ENCODE measurements around the gene PNO1. TPM values are rescaled to one million over a fixed set of nuclear protein-coding genes. Genes with fewer than 3 reads are reported as not detected.

PNO1 gene
- total RNA-seq, 1 donor from 2014 or later, result 10.6 TPM

DNA sequence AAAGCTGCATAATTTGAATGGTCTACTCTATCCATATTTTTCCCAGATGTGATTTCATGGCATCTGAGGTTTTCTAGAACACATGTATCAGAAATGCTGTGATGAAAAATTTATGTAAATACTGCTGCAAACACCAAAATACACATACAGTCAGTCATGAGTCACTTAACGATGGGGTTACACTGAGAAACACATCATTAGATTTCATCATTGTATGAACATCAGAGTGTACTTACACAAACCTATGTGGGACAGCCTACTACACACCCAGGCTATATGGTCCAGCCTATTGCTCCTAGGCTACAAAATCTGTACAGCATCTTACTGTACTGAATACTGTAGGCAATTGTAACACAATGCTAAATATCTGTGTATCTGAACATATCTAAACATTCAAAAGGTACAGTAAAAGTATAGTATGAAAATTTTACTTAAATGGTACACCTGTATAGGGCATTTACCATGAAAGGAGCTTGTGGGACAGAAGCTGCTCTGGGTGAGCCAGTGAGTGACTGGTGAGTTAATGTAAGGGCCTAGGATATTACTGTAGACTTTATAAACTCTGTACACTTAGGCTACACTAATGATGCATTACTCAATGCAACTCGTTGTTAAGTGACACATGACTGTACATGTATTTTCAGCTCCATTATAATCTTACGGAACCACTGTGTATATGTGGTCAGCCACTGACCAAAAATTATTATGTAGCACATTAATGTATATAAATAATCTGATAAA, 33.5 kb downstream of the PNO1 start:
- DNase-seq (ENCODE audit: low spot score in 2 of 2) (no peak), FAIRE-seq (no peak)

DNA sequence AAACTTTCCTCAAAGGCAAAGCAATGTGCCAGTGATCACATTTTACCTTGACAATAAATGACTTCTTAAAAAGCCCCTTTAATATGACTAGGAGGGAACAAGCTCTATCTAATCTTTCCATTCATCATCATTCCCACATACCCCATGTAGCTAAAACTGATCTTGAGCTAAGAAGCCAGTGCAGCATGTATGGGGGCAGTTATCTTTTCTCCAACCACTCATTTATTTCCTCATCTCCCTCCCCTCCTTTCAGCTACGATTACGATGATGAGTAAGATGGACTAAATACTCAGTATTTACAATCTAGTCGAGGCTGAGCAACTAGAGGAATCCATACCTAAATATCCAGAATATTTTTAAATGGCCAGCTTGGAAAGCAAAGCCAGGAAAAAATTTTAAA, 35.5 kb downstream of the PNO1 start:
- DNase-seq (ENCODE audit: low spot score in 2 of 2) (no peak), FAIRE-seq (no peak)

GRCh38 chr2:68193787-68194372, 36.2 kb downstream of the PNO1 start:
- DNase-seq (ENCODE audit: low spot score in 2 of 2) (no peak), FAIRE-seq (no peak)

- DNase-seq (ENCODE audit: low spot score in 2 of 2) (no peak), FAIRE-seq (no peak)
Observed at GRCh38 chr2:68195096-68195495, 37.4 kb downstream of the PNO1 start.

DNA sequence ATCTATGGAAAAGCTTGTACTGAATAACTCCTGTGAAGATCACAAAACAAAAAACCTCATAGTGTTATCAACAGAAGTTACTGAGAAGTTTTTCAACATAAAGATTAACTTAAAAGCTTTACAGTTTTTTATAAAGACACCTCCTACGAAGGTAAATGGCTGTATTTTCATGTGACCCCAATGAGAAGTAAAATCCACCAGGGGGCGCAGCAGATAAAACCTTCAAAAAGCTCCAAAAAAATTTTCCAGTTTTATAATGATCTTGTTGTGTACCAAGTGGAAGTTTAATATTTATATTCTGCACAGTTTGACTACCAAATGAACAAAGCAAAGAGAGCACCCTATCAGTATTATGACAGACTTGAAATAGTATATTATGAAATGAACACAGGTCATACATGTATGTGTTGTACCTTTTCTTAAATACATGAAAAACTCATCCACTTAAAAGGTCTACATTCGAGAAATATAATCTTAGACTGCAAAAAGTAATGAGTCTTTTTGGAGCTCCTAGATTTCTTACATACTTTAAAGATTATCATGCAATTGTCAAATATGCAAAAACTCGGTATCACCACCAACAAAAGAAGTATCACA, 38.5 kb downstream of the PNO1 start:
- FAIRE-seq, result peak; percentile 48
- DNase-seq (ENCODE audit: low spot score in 2 of 2), result no peak

GRCh38 chr2:68200157-68200787, 42.6 kb downstream of the PNO1 start:
- DNase-seq (ENCODE audit: low spot score in 2 of 2) (no peak), FAIRE-seq (no peak)

DNA sequence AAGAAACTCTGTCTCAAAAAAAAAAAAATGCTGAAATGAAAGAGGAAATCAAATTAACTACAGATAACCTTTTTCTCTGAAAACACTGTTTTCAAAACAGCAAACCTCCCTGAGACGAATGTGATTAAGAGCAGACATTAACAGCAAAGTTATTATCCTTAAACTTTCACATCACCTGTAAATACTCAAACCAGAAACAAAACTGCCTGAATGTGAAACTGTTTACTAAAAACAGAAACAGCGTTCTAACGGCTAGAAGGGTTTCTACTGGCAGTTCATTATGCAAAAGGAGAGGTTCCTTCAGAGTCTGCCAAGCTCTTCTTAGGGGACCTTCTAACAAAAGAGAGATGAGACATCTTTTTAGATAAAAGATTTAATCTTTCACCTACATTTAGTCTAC, 45.9 kb downstream of the PNO1 start:
- DNase-seq (ENCODE audit: low spot score in 2 of 2) (no peak), FAIRE-seq (no peak)

GRCh38 chr2:68206793-68207192, 49.1 kb downstream of the PNO1 start:
- DNase-seq (ENCODE audit: low spot score in 2 of 2) (no peak), FAIRE-seq (no peak)

DNA sequence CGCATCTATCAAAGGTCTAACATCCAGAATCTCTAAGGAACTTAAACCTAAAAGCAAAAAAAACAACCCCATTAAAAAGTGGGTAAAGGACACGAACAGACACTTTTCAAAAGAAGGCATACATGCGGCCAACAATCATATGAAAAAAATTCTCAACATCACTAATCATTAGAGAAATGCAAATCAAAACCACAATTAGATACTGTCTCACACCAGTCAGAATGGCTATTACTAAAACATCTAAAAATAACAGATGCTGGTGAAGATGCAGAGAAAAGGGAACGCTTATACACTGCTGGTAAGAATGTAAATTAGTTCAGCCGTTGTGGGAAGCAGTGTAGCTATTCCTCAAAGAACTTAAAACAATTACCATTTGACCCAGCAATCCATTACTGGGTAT, 56.7 kb downstream of the PNO1 start:
- FAIRE-seq (no peak), DNase-seq (ENCODE audit: low spot score in 2 of 2) (no peak)

DNA sequence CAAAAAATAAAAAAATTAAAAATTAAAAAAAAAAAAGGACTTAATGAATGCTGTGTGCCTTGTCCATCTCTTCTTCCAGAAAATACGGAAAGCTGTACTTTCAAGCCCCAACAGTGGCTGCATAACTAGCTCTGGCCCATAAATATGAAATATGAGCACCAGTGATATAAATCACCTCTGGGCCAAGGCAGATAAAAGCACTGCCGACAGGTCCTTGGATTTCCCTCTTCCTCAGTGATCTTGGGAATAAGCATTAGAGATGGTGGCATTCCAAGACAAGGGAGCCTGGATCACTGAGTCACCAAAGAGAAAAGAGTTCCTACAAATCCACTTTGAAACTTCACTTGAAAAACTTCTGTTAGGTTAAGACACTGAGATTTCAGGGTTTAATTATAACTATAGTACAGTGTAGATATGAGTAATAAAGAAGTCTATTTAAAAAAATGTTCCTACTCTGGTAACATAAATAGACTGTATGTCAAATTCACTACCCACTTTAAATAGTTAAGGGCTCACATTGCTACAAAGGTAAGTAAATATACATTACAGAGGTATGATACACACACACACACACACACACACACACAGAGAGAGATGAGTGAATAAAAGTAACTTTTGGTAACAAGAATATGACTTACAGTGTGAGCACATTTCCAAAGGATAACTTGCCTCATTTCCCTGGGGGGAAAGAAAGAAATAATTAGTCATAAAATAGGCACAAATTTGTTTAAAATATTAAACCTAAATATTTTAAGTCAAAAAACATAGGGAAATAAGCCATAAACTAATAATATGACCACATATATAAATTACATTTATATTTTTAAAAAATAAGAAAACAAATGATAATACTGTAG, 59.0 kb downstream of the PNO1 start:
- DNase-seq (ENCODE audit: low spot score in 2 of 2) (no peak), FAIRE-seq (no peak)

GRCh38 chr2:68217729-68218128, 60.0 kb downstream of the PNO1 start:
- peak; percentile 10 for FAIRE-seq

GRCh38 chr2:68218343-68218901, 60.7 kb downstream of the PNO1 start:
- no peak for FAIRE-seq
- DNase-seq (ENCODE audit: low spot score in 2 of 2), result no peak

More at GRCh38 chr2:68217729-68218128, 60.0 kb downstream of the PNO1 start:
- DNase-seq (ENCODE audit: low spot score in 2 of 2), result no peak

DNA sequence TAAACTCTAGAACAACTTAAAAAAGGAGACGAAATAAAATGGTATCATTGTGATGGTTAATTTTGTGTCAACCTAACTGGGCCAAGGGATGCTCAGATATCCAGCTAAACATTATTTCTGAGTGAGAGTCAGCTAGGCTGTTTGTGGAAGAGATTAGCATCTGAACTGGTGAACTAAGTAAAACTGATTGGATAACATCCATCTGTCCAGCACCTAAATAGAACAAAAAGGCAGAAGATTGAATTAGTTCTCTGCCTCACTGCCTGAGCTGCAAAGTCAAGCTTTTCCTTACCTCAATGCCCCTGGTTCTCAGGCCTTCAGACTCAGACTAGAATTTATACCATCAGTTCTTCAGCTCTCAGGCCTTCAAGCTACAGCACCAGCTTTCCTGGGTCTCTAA, 64.6 kb downstream of the PNO1 start:
- FAIRE-seq (no peak), DNase-seq (ENCODE audit: low spot score in 2 of 2) (no peak)

DNA sequence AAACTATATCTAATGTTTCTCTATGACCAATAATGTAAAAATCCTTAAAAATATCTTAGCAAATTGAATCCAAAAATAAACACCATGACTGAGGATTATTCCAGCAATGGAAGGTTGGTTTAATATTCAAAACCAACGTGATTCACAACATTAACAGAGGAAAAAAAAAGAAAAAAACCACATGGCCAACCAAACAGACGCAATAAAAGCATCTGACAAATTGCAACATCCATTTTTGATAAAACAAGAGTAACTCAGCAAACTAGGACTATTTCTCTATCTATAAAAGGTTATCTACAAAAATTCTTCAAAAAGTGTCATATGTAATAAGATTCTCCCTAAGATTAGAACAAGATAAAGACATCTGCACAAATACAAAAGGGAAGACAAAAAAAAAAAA, 65.7 kb downstream of the PNO1 start:
- DNase-seq (ENCODE audit: low spot score in 2 of 2) (no peak), FAIRE-seq (no peak)

DNA sequence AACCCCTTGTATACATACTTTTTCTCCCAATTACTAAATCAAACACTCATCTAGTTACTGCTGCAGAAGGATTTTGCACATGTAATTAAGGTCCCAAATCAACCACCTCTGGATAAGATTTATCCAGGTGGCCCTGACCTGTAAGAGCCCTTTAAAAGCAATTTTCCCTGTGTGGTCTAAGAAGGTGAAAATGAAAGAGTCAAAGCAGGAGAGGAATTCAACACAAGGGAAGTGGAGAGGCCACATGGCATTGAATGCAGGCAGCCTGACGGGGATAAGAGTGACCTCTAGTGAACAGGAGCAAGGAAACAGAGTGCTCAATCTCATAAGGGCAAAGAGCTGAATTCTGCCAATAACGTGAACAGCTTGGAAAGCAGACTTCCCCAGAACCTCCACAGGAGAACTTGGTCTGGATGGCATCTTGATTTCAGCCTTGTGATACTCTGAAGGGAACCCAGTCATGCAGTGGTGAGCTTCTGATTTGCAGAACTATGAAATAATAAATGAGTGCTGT, 67.5 kb downstream of the PNO1 start:
- no peak for DNase-seq (ENCODE audit: low spot score in 2 of 2)
- no peak for FAIRE-seq

Other genes starting within 250 kb of the PNO1 start
- 21.2 TPM for gene C1D, start 94.9 kb upstream of the PNO1 start, total RNA-seq
- 59.9 TPM for gene PPP3R1, start 94.6 kb downstream of the PNO1 start, total RNA-seq
- 73.8 TPM for gene CNRIP1, start 162.1 kb downstream of the PNO1 start, total RNA-seq
- gene PLEK, start 207.4 kb downstream of the PNO1 start, total RNA-seq, result 1.6 TPM

Data from frontal cortex (tissue), 4 donors.